ENCODE measurements around the gene ALPL.

Gene ALPL

GRCh38 chr1:21543598-21543997 lies 34.4 kb downstream of the ALPL start:
- Histone ChIP-seq H3K27ac (no peak overlapping the region), H3K4me2 (no peak overlapping the region), H2AFZ (ENCODE audit: low read depth) (no peak overlapping the region), H3K36me3 (ENCODE audit: insufficient read depth) (no peaks in the 10 kb centered on the region), H3K79me2 (ENCODE audit: insufficient read depth, low read depth) (no peaks in the 10 kb centered on the region), H4K20me1 (ENCODE audit: insufficient read depth) (no peaks in the 10 kb centered on the region), H3K4me3 (IDR thresholded peaks at IDR 0.05; ENCODE audit: insufficient read depth, low read depth, low read length) (no peak overlapping the region), H3K27me3 (ENCODE audit: insufficient read depth, low read depth) (peaks cover 11% of the 10 kb centered on the region; the same call in 1 of the 2 replicates), H3K9ac (no peak overlapping the region), H3K4me1 (ENCODE audit: low read depth, poor library complexity, severe bottlenecking) (no peaks in the 10 kb centered on the region)
- no peak for TF ChIP-seq CTCF (conservative IDR thresholded peaks at IDR 0.05; ENCODE audit: low read depth, low read length)

GRCh38 chr1:21544095-21544494 lies 34.9 kb downstream of the ALPL start:
- H3K27me3 ChIP-seq (ENCODE audit: insufficient read depth, low read depth): peaks cover 12% of the 10 kb centered on the region; the same call in 1 of the 2 replicates
- no peaks in the 10 kb centered on the region for H3K79me2 ChIP-seq (ENCODE audit: insufficient read depth, low read depth)
- no peak overlapping the region for H3K9ac ChIP-seq
- no peaks in the 10 kb centered on the region for H3K4me1 ChIP-seq (ENCODE audit: low read depth, poor library complexity, severe bottlenecking)
- no peaks in the 10 kb centered on the region for H3K36me3 ChIP-seq (ENCODE audit: insufficient read depth)
- no peaks in the 10 kb centered on the region for H4K20me1 ChIP-seq (ENCODE audit: insufficient read depth)
- H3K4me3 ChIP-seq (IDR thresholded peaks at IDR 0.05; ENCODE audit: insufficient read depth, low read depth, low read length): no peak overlapping the region
- H3K27ac ChIP-seq: no peak overlapping the region
- H2AFZ ChIP-seq (ENCODE audit: low read depth): no peak overlapping the region
- no peak for TF ChIP-seq CTCF (conservative IDR thresholded peaks at IDR 0.05; ENCODE audit: low read depth, low read length)
- H3K4me2 ChIP-seq: no peak overlapping the region

- TF ChIP-seq CTCF (conservative IDR thresholded peaks at IDR 0.05; ENCODE audit: low read depth, low read length): no peak
- Histone ChIP-seq H3K4me1 (ENCODE audit: low read depth, poor library complexity, severe bottlenecking) (no peaks in the 10 kb centered on the region), H3K79me2 (ENCODE audit: insufficient read depth, low read depth) (no peaks in the 10 kb centered on the region)
These were observed 37.1 kb downstream of the ALPL start for GRCh38 chr1:21546122-21546825.

GRCh38 chr1:21547876-21548275 lies 38.7 kb downstream of the ALPL start:
- Histone ChIP-seq H3K4me2 (no peak overlapping the region), H3K27me3 (ENCODE audit: insufficient read depth, low read depth) (peaks cover 32% of the 10 kb centered on the region; the same call in 1 of the 2 replicates), H3K79me2 (ENCODE audit: insufficient read depth, low read depth) (no peaks in the 10 kb centered on the region), H3K27ac (no peak overlapping the region), H3K36me3 (ENCODE audit: insufficient read depth) (no peaks in the 10 kb centered on the region), H2AFZ (ENCODE audit: low read depth) (no peak overlapping the region), H3K9ac (no peak overlapping the region), H3K4me1 (ENCODE audit: low read depth, poor library complexity, severe bottlenecking) (no peaks in the 10 kb centered on the region), H4K20me1 (ENCODE audit: insufficient read depth) (no peaks in the 10 kb centered on the region), H3K4me3 (IDR thresholded peaks at IDR 0.05; ENCODE audit: insufficient read depth, low read depth, low read length) (no peak overlapping the region)
- TF ChIP-seq CTCF (conservative IDR thresholded peaks at IDR 0.05; ENCODE audit: low read depth, low read length): no peak

More at GRCh38 chr1:21546122-21546825, 37.1 kb downstream of the ALPL start:
- Histone ChIP-seq H3K4me2 (no peak overlapping the region), H2AFZ (ENCODE audit: low read depth) (no peak overlapping the region), H4K20me1 (ENCODE audit: insufficient read depth) (no peaks in the 10 kb centered on the region), H3K36me3 (ENCODE audit: insufficient read depth) (no peaks in the 10 kb centered on the region), H3K27ac (no peak overlapping the region), H3K9ac (no peak overlapping the region), H3K4me3 (IDR thresholded peaks at IDR 0.05; ENCODE audit: insufficient read depth, low read depth, low read length) (no peak overlapping the region), H3K27me3 (ENCODE audit: insufficient read depth, low read depth) (peaks cover 23% of the 10 kb centered on the region; the same call in 1 of the 2 replicates)
